SW 1271 (cell line): ENCODE data around the gene MPPED1.

Experiments
- DNase-seq, 2 experiments: peaks; one replicate each; lab custom pipeline; 2025; lab: John Stamatoyannopoulos, UW

The MPPED1 gene

GRCh38 chr22:43542681-43543521 is 131.1 kb downstream of the MPPED1 start:
- no peak for DNase-seq

DNA sequence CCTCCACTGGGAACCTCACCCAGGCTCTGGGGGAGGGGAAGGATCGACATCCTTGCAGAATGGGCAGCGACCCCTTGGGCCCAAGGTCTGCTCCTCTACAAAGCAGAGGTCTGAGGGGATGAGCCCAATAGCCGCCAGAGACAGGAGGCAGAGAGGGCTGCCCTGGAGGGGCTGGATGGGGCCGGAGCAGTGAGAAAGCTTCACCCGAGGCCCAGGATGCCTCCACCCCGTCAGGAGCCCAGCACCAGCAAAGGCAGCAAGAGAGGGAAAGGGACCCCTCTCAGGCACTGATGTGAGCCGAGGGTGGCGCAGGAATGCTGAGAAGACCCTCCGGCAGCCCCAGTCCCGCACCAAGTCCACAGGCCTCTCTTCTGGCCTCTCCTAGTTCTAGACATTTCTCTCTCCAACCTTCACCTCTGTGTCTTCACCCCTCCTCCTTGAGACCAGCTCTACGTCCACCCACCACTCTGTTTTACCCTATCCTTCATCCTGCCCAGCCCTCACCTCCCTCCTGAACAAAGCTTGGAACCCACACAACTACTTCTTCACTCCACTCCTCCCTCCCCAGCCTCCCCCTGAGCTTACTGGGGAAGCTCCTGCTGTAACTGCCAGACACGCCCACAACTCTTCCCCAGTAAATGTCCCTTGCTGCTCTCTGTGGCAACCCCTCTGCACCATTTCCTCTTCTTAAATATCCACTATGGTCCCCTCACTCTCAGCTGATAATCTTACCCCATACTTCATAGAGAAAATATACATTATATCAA is 131.9 kb downstream of the MPPED1 start:
- no peak for DNase-seq

DNA sequence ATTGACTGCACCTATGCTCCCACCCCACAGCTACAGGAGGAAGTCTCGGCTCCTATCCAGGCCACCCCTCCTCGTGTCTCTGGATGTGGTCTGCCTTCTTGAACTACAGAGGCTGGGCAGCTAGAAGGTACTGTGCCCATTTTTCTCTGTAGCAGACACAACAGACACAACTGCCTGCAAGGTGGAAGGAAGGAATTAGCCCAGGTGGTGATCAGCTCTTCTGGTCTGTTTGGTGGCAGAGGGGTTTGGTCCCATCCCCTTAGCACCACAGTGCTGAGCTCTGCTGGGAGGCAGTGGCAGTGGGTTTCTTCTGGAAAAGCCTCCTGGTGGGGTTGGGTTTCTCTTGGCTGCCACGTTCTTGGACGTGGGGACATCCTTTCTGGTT is 132.5 kb downstream of the MPPED1 start:
- DNase-seq: no peak

- DNase-seq: no peak
These were observed 134.4 kb downstream of the MPPED1 start for GRCh38 chr22:43546186-43546585.

GRCh38 chr22:43550024-43550620 is 138.3 kb downstream of the MPPED1 start:
- no peak for DNase-seq

DNA sequence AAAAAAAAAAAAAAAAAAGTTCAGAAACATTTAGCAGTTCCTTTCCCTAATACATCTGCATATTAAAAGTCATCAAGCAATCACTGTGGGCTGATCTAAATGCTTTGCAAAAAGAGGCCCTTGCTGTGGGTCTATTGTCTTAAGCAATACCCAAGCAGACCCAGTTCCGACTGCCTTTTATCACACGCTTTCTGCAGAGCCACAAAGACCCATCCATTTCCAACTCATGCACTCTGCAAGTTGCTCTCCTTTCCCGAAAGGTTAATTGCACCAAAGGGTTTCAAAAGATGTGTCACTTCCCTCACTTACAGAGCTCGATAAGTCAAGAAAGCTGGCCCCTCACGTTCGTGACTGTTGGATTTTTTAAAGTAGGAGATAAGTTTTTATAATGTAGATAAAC is 138.9 kb downstream of the MPPED1 start:
- no peak for DNase-seq

DNA sequence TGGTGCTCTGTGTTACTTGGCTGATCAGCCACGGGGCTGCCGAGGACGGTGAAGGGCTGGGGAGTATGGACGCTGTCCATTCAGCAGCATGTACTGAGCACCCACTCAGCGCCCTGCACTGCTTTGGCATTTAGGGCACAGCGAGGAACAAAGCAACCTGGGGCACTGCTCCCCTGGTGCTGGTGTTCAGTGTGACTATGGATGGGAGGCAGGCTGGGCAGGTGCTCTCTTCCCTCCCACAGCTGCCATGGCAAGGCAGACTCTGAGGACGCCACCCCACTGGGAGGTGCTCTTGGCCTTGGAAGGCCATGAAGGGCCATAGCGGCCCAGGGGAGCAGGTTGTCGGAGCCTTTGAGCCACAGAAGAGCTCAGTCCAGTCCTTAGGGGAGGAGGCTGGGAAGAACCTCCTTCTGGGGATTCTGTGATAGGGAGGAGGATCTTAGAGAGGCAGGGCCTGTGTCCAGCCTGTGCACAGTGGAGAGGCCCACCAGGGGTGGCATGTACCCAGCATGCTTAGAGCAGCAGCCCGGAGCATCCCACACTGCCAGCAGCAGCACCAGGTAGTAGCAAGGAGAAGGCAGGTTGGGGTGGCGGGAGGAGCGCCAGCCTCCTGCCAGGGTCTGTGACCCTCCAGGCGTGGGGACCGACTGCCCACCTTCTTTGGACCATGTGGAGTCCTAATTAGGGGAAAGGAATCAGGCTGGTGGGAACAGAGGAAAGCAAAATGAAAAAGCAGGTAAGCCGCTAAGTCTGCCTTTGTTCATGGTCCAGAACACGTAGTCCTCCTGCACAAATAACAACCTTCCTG is 141.8 kb downstream of the MPPED1 start:
- DNase-seq: no peak

DNA sequence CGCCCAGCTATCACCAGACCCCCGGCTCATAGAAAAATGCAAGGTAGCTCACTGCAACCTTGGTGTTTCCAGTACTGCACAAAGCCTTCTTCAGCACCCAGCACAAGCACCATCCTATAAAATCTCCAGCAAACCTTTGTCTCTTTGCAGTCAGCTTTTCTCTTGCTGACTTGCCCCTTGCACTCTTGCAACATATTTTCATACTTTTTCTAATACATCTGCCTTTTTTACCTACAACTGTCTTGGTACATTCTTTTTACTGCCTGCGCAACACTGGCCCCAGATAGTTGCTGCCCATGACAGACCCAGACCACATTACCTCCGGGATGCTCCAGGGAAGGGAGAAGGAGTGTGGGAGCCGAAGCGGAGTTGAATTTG is 142.4 kb downstream of the MPPED1 start:
- DNase-seq: no peak

DNA sequence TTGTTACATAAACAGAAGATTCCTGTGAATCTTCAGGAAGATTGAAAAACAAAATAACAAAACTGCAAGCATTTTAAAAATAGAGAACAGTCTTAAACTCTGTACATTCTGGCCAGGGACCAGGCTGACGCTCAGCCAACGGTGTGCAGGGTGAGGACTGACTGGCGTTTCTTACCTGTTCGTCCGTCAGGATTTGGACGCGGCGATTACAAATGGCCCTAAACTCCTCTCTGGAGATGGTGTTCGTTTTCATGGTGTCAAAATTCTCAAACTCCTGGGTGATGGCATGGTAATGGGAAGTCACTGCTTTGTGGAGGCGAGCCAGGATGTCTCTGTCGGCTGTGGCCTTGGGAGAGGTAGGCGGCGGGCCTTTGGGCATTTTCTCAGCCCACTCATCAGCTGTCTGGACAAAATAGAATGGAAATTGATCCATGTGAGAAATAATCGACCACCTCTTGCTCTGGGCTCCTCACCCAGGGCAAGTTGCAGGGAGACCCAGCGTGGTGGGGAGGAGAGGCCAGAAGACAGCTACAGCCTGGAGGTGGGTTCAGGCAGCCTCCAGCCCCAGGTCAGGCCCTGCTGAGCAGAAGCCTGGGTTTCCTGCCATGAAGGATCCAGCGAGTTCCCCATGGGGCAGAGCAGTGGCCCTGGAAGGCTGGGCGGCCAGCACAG is 143.0 kb downstream of the MPPED1 start:
- no peak for DNase-seq

DNA sequence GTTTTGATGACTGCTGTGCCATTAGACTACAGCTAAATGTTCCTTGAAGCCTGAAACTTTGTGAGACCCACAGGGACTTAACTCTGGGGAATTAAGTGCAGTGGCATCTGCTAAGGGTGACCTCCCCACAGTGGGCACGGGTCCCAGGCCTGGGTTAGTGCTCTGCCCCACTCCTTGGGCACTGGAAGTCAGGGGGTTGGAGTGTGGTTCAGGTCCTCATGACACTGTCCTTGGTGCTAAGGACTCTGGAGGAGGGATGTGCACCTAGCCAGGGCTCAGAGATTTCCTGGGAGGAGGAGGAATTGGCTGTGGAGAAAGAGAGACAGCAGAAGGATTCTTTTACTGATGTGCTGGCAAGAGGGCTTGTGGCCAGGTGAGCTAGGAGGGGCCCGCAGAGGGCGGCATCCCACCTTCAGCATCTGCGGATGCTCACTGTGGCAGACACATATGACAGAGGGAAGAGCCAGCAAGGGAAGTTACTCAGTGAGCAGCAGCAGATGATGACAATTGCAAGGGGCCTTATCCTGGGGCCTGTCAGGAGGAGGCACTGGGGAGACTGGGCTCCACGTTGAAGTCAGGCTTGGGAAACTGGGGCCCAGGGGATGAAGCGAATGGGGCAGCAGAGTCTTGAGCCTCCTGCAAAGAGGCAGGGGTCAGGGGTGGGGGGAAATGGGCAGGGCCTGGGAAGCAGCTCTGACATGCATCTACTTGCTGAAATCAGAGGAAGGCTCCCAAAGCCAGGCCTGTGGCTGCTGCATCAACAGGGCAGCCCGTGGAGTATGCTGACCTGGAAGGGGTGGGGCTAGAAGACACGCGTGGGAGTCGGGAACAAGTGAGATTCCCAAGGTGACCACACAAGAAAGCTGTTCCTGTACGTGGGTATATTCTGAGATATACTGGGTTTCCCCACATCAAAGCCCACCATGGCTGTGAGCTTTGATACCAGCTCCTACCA is 144.0 kb downstream of the MPPED1 start:
- no peak for DNase-seq
